ENCODE measurements around the gene LIPE. TPM values are rescaled to one million over a fixed set of nuclear protein-coding genes. Genes with fewer than 3 reads are reported as not detected.

Gene LIPE
- total RNA-seq, 1 experiment from 2014 or later: 2.1 TPM

GRCh38 chr19:42375415-42376176 is 51.6 kb downstream of the LIPE start:
- no peak overlapping the region for H3K4me3 ChIP-seq (ENCODE audit: low read length)
- TF ChIP-seq EZH2 (IDR thresholded peaks at IDR 0.05; ENCODE audit: low read length, unreplicated experiment) (no peak), EZH2phosphoT487 (IDR thresholded peaks at IDR 0.05; ENCODE audit: borderline replicate concordance, low read length) (no peak), CTCF (conservative IDR thresholded peaks at IDR 0.05; ENCODE audit: low read depth, low read length) (no peak)
- ATAC-seq: no peak
- H3K4me1 ChIP-seq (ENCODE audit: insufficient read depth, low read length): no peaks in the 10 kb centered on the region
- H4K20me1 ChIP-seq (ENCODE audit: low read length): no peaks in the 10 kb centered on the region
- ChIA-PET POLR2A (ENCODE audit: unreplicated experiment) (no interaction called here), CTCF (no interaction called here)
- no peak overlapping the region for H3K4me2 ChIP-seq (ENCODE audit: low read length)
- BruUV-seq (replicated peaks): no TSS peak
- H3K9ac ChIP-seq (ENCODE audit: low read length): no peak overlapping the region
- H3K36me3 ChIP-seq (ENCODE audit: low read depth, low read length): no peaks in the 10 kb centered on the region
- H2AFZ ChIP-seq (ENCODE audit: low read length): no peak overlapping the region
- DNase-seq: no peak
- no peaks in the 10 kb centered on the region for H3K27me3 ChIP-seq (ENCODE audit: low read length)
- intact Hi-C loops (cut with micrococcal nuclease): no loop called here
- no peaks in the 10 kb centered on the region for H3F3A ChIP-seq (ENCODE audit: low read length, unreplicated experiment)
- no peaks in the 10 kb centered on the region for H3K79me2 ChIP-seq (ENCODE audit: low read length)
- H3K9me3 ChIP-seq (ENCODE audit: low read length): no peaks in the 10 kb centered on the region
- no peaks in the 10 kb centered on the region for H3K9me2 ChIP-seq (replicated peaks; ENCODE audit: low read length)
- H3K27ac ChIP-seq (ENCODE audit: low read length): no peak overlapping the region

- Histone ChIP-seq H3K4me1 (ENCODE audit: insufficient read depth, low read length) (no peaks in the 10 kb centered on the region), H3K27ac (ENCODE audit: low read length) (no peak overlapping the region)
These were observed 52.3 kb downstream of the LIPE start for GRCh38 chr19:42374826-42375376.

More at GRCh38 chr19:42374826-42375376, 52.3 kb downstream of the LIPE start:
- no peak for ATAC-seq
- no peak overlapping the region for H2AFZ ChIP-seq (ENCODE audit: low read length)
- DNase-seq: no peak
- no peaks in the 10 kb centered on the region for H4K20me1 ChIP-seq (ENCODE audit: low read length)
- no peaks in the 10 kb centered on the region for H3K9me2 ChIP-seq (replicated peaks; ENCODE audit: low read length)
- H3K4me3 ChIP-seq (ENCODE audit: low read length): no peak overlapping the region
- intact Hi-C loops (cut with micrococcal nuclease): no loop called here
- no TSS peak for BruUV-seq (replicated peaks)
- H3K79me2 ChIP-seq (ENCODE audit: low read length): no peaks in the 10 kb centered on the region
- CTCF ChIA-PET: no interaction called here
- no peak for TF ChIP-seq EZH2 (IDR thresholded peaks at IDR 0.05; ENCODE audit: low read length, unreplicated experiment)
- TF ChIP-seq EZH2phosphoT487 (IDR thresholded peaks at IDR 0.05; ENCODE audit: borderline replicate concordance, low read length): no peak
- no peak for TF ChIP-seq CTCF (conservative IDR thresholded peaks at IDR 0.05; ENCODE audit: low read depth, low read length)
- H3K4me2 ChIP-seq (ENCODE audit: low read length): no peak overlapping the region
- no peaks in the 10 kb centered on the region for H3K27me3 ChIP-seq (ENCODE audit: low read length)
- H3K9me3 ChIP-seq (ENCODE audit: low read length): no peaks in the 10 kb centered on the region
- POLR2A ChIA-PET (ENCODE audit: unreplicated experiment): no interaction called here
- H3F3A ChIP-seq (ENCODE audit: low read length, unreplicated experiment): no peaks in the 10 kb centered on the region
- no peaks in the 10 kb centered on the region for H3K36me3 ChIP-seq (ENCODE audit: low read depth, low read length)
- H3K9ac ChIP-seq (ENCODE audit: low read length): no peak overlapping the region

All from PC-3 (cell line).